OCI-LY3 (cell line): ENCODE measurements around the gene KCNRG.

Source experiments
- EZH2phosphoT487 ChIP-seq: fragments of 200-600 bp; shearing (Covaris generic); IDR thresholded peaks from 2 replicates; pipeline ENCODE4 v1.6.1; 2018; ENCODE audit warnings: antibody characterized with exemption, mixed run types, low read depth
- TF ChIP-seq, protein P1 (sequence below): fragments of 200-600, 300-600 bp; sonication (generic); IDR thresholded peaks from 2 replicates; pipeline ENCODE4 v1.5.1; 2014; ENCODE audit warnings: antibody characterized with exemption, low read length, low read depth

DNA sequence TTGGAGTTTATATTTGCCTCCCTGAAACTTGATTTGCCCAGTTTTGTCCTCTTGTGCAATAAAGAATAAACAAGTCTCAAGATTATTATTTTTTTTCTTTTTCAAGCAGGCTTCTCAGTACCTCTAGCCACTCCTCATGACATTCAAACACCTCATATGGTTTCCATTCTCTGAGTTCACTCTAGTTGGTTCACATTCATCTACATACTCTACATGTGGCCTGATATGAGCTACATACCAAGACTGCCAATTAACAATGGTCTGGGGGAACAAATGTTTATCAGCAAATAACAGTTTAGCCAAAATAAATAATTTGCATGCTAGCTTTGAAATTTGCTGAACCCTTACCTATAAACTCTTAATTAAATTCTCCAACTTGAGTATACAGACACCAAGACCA, 22.5 kb downstream of the KCNRG start:
- TF ChIP-seq, protein P1, sequence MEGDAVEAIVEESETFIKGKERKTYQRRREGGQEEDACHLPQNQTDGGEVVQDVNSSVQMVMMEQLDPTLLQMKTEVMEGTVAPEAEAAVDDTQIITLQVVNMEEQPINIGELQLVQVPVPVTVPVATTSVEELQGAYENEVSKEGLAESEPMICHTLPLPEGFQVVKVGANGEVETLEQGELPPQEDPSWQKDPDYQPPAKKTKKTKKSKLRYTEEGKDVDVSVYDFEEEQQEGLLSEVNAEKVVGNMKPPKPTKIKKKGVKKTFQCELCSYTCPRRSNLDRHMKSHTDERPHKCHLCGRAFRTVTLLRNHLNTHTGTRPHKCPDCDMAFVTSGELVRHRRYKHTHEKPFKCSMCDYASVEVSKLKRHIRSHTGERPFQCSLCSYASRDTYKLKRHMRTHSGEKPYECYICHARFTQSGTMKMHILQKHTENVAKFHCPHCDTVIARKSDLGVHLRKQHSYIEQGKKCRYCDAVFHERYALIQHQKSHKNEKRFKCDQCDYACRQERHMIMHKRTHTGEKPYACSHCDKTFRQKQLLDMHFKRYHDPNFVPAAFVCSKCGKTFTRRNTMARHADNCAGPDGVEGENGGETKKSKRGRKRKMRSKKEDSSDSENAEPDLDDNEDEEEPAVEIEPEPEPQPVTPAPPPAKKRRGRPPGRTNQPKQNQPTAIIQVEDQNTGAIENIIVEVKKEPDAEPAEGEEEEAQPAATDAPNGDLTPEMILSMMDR: no peak
- no peak for TF ChIP-seq EZH2phosphoT487
